CD4-positive, alpha-beta T cell treated with Interleukin-15 for 1 hour (primary cell): ENCODE results near the gene ZFHX3.
"Not testable (repeated sequence)": the region's sequence is repeated elsewhere in the genome, so short reads cannot be mapped to it uniquely, and the experiment has no call there.

Experiments used
- DNase-seq: peaks from one replicate; pipeline ENCODE4 v3.0.0-alpha.2; 2020

The ZFHX3 gene

DNA sequence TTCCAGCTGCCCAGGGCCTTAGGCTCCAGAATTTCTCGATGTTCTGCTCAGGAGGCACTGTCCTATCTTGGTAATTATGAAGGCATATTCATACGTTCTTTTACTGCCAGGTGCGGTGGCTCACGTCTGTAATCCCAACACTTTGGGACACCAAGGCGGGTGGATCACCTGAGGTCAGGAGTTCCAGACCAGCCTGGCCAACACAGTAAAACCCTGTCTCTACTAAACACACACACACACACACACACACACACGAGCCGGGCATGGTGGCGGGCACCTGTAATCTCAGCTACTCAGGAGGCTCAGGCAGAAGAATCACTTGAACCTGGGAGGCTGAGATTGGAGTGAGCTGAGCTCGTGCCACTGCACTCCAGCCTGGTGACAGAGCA is 52.1 kb downstream of the ZFHX3 start:
- not testable (repeated sequence) for DNase-seq

DNA sequence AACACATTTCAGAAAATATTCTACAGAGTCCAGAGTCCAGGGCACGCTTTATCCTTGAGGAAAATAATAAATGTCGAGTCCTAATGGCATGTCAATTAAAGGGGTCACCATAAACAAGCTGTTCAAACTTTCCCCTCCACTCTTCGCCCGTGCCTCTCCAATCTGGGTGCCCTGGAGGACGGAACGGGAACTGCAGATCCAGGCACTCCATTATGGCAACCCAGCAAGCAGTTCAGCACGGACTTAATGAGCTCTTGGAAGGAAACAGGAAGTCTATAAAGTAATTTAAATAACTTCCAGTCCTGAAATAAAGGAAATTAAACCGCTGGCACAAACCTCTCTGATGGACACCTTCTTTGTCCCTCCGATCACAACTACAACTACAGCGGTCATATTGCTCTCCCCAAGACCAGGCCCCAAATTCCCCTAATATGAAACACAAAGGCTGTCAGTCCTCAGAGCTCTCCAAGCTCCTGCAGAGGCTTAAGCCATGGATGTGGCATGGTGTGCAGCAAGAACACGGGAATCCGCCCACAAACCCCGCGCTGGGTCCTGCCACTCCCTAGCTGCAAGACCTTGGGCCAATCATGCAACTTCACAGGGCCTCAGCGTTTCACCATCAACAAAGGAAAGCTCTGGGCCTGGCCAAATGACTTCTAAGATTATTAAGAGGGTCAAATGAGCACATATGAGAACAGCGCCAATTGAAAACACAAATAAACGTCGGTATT is 52.6 kb downstream of the ZFHX3 start:
- DNase-seq, result no peak

DNA sequence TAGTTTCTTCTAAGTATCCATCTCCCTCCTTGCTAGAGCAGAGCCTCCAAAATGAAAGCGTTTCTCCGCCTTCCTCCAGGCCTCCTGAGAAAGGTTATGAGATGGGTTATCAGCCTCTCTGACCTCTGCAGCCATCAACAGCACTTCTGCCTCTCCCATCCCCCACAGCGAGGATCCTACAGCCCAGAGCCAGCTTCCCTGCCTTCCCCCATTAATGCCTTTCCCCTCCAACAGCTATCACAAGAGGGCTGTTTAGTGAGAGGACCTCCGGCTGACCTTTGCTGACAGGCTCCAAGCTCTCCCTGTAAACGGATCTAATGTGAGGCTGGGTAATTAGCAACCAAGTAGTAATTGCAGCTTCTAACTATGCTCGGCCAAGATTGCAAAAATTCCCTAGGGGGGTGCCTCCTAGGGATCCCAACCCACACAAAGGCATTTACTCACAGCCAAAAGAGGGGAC is 55.8 kb downstream of the ZFHX3 start:
- no peak for DNase-seq

DNA sequence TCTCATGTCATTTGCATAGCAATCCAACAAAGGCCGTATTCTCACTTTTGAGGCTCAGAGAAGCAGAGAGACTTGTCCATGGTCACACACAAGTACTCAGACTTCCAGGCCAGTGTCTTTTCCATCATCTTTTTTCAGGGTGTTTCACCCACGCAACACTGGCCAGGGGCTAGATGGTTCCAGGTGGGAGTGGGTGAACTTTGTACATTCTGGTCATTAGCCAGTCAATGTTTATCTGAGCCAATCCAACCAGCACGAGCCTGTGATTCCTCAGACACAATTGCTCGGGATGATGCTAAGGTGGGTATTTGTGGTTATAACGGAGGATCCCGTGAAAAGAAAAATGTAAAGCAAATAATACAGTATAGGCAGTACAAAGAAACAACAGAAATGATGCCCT is 56.3 kb downstream of the ZFHX3 start:
- DNase-seq, result no peak

DNA sequence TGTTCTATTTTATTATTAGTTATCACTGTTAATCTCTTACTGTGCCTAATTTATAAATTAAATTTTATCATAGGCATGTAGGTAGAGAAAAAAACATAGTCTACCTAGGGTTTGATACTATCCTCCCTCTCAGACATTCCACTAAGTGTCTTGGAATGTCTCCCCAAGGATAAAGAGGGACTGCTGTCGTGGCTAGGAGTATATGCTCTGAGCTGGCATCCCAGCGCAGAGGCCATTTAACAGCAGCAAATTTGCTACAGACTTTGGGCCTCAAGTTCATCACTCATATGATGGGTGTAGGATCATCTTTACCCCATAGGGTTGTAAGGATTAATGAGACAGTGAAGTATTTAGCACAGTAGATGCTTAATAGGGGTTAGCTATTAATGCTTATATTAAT is 56.7 kb downstream of the ZFHX3 start:
- DNase-seq, result no peak

DNA sequence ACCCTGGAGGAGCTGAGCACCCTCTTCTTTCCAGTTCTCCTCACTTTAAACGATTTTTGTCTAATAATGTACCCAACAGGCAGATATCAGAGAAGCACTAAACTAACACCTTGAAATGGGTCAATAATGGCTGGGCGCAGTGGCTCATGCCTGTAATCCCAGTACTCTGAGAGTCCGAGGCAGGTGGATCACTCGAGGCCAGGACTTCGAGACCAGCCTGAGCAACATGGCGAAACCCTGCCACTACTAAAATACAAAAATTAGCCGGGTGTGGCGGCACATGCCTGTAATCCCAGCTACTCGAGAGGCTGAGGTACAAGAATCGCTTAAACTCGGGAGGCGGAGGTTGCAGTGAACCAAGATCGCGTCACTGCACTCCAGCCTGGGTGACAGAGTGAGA is 57.4 kb downstream of the ZFHX3 start:
- DNase-seq, result no peak

DNA sequence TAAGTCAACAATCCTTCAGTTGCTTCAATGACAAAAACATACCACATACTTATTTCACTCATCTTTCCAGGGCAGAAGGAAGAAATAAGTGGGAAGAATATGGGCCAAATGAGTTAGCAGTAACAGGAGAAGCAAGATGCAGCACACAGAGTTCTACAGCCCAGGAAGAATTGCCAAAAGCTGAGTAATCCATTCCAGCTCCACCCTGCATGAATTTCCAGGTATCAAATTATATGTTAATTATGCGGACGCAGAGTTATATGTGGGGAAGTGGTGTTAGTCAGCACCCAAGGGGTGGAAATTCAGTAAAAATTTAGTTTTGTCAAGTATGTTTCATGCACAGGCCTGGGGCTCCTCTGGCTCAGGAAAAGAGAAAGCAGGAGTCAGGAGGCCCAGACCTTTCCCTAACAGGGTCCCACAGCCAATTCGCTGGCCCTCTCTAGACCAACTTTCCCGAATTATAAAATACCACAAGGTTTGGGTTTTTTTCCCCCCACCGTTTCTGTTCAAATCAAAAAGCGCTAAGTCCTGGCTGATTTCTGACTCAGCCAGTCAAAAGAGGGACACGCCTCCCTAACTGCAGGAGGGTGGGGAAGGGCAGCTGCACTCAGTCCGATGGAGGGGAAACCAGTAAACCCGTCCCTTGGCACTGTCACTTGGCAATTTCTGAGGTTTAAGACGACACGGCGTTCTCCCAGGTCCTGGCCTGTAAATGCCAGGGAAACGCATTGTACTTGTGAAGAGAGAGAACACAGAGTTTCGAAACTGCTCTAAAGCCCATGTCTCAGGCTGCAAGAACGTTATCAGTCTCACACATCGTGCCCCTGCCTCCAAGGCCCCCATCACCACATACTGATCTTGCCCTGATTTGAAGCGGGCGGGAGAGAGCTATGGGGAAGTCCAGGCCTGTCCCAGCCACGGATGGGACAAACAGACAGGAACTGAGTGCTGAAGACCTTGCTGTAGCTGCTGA is 58.1 kb downstream of the ZFHX3 start:
- no peak for DNase-seq

DNA sequence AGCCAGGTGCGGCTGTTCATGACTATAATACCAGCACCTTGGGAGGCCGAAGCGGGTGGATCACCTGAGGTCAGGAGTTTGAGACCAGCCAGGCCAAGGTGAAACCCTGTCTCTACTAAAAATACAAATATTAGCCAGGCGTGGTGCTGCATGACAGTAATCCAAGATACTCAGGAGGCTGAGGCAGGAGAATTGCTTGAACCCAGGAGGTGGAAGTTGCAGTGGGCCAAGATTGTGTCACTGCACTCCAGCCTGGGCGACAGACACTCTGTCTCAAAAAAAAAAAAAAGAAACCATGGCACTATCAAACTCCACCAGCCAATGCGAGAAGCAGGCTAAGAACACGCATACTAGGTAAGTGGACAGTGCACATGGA is 58.7 kb downstream of the ZFHX3 start:
- DNase-seq, result not testable (repeated sequence)

DNA sequence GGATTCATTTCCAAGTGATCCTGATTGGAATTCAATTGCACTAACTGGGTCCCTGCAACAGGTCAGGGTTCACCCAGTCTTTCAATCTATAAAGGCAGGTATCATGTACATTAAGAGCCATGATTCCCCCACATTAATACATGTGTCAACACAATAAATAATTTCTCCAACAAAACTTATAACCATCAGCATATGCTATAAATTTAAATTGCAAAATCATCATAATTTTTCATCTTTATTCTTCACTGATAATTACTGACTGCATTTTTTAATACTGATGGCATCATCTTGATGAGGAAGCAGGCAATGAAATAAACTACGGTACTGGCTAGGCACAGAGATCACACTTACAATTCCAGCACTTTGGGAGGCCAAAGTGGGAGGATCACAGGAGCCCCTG is 59.4 kb downstream of the ZFHX3 start:
- no peak for DNase-seq

DNA sequence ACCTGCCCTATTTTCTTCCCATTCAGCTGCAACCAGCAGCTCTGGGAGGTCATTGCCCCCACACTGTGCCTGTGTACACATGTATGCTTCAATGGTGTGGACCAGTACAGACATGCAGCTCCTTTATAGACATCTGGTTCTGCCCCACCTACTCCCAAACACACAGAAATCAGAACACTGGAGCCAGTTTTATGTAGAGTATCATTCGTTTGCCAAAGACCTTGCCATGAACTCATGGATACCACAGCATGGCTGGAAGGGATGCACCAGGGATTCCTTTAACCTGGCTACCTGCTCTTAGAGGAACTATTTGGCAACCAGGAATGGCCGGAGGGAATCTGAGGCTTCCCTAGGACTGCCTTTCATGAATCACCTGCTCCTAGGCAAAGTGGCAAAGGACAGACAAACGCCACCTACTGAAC is 60.4 kb downstream of the ZFHX3 start:
- DNase-seq, result no peak

DNA sequence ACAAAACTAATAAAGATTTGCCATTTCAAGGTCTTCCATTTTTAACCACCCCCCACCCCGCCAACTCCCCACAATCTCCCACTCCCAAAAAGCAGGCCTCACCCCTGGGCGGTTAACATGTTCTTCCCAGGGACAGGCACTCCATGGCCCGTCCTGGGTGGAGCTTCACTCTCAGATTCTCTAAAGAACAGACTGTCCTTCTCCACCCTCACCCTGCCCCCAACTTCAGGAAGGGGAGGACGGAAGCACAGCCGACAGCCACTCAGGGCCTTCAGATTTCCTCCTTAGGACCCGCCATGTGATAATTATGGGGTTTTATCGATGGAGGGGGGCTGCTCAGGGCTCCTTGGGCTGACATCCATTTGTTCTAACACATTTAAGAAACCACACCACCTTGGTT is 61.9 kb downstream of the ZFHX3 start:
- no peak for DNase-seq

DNA sequence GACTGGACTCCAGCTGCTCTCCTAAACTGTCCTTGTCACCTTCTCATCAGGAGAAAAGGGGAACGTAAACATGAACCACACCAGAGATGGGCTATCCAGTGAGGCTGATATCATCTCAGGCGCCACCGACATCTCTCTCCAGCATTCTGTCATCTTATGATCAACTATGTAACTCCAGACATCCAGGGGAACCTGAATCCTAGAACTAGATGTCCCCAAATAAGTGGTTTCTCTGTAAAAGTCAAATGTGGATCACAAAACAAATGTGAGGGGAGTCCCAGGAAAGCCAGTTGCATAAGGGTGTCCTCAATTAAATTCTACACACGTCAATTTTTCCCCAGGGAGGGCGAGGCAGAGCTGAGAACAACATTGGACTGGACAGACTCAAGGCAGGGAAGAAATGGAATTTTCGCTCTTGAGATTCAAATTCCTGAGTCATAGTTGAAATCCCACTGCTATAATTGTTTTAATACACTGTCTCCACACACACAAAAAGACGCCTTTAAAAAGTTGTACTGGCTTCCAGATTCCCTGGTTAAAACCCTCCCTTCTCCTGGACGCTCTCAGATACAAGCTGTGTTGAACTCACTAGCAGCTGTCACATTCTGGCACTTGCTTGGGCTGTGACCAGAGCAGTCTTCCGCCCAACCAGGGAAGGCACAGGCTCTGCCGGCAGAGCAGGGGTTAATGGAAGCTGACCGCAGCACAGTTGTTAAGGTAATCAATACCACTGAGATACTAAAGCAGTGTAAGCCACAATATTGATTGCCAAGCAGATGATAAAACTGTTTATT is 62.6 kb downstream of the ZFHX3 start:
- no peak for DNase-seq

DNA sequence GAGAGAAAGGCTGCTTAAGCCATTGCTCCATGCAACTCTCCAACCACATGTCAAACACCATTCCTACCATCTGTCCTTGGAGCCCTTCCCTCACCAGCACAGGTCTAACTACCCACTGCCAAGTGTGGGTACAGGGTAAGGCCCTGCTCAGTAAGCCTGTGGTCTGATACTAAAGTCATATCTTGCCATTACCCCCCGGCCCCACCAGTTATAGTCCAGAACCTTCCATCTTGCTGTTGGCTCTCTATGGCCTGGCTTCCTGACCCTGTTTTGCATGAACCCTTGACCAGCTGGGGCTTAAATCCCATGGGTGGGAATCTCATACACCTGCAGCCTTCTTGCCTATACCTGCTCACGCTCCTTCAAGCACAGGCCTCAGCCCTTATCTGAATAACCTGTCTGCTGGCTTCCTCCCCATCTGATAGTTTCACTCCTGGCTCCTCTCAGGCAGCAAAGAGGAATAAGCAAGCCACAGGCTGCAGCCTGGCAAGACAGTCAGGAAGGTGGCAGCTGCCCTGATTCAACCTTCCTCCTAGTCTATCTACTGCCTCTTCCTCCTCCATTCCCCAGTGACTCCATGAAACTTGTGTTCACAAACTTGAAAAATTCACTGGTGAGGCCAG is 64.1 kb downstream of the ZFHX3 start:
- no peak for DNase-seq

DNA sequence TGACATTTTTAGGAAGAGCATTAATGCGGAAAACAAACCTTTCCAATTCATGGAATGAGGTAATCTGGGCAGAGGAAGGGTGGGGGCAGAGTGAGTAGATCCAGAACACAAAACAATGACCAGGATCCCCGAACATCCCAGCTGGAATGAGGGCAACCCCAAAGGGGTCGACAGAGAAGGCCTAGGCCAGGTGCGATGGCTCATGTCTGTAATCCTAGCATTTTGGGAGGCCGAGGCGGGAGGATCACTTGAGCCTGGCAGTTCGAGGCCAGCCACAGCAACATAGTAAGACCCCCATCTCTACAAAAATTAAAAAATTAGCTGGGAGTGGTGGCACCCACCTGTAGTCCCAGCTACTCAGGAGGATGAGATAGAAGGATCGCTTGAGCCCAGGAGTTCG is 64.7 kb downstream of the ZFHX3 start:
- DNase-seq, result no peak

DNA sequence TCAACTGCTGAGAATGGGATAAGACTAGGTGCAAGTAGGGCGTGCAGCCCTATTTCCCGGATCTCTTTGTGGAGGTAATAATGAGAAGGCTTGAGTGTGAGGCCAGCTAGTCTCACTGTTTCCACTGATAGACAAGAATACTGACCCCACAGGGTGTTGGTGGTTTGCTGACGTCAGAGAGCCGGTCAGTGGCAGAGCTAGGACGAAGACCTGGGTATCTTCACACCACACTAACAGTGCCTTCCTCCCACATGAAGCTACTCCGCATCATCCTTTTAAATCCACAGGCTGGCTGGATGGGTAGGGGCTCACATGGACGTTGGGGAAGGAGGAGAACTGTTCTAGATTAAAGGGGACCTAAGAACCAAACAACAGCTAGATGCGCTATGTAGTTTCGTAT is 68.0 kb downstream of the ZFHX3 start:
- no peak for DNase-seq

DNA sequence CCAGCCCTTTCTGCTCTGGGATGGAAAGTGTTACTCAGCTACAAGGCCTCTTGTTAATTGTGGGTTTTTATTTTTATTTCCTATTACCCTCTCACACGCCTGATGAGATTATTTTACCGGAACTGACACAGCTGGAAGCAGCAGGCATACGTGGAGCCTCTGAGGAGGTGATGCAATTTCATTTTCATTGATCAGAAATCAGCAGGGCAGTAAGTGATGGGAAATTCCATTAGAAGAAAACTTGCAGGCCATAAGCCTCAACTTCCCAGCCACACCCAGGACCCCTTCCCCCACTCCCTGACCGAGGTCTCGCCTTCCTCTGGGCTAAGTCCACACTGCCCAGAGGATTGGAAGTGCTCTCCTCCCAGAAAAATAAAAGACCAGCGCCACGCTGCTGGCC is 69.7 kb downstream of the ZFHX3 start:
- no peak for DNase-seq

DNA sequence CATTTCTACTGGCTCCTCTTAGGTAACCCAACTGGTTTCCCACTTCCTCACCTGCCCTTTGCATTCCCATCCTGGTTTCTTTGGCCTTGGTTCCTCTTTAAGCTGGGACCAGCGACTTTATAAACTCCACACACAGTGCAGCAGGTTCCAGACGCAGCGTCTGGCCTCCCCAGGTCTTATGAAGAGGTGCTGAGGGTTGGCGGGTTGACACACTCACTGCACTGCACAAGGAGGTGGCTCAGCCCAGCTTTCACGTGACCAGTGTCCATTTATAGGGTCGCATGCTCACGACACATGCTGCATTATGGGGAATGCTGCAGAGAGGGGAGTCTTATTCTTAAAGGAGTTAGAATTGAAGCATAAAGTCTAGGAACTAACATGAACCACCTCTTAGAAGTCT is 70.8 kb downstream of the ZFHX3 start:
- DNase-seq, result no peak

DNA sequence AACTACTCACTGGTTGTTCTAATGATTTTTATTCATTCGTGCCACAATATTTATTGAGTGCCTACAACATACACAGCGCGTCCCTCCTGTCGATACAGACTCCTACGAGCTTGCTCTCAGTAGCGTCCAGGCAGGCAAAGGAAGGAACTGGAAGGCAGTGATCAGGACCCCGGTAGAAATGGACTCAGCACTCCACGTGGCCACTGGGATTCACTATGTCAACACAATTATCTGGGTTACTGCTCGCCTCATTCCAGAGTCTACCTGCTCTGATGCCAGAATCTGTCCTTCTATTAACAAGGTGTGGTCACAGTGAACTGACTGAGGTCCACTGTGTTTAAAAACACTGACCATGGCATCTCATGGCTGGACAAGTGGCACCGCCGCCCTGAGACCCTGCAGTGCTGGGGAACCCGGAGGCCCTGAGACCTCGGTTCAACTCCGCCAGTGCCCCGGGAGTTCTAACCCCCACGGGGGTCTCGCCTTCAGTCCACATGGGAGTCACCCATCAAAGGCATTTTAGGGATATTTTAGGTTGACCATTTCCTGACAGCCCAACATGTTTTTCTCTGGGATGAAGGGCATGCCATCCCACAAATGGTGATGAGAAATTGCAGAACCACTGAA is 71.4 kb downstream of the ZFHX3 start:
- no peak for DNase-seq

DNA sequence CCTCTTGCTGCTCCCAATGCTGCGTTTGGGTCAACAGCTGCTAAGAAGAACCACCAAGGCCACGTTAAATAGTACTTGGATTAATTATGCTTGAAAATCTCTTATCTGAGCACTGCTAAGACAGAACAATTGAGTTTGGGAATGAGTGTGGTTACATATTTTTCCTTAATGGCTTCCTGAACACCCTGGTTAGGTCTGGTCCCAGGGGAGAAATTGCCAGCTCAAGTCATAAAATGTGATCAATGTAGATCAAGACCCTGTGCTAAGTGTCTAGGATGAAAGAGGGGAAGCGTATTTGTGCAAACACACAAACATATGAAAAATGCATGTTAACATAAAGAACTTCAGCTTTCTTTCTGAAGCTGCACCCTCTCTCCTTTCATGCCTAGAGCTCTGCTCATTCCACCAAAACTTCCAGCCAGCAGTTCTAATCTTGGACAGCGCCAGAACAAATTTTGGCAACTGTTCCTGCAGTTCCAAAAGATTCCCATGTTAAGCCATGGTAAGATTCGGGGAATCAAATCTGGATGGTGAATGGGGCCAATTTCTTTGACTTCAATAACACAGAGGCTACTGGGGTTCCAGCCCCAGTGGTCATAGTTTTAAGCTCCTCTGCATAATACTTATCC is 72.0 kb downstream of the ZFHX3 start:
- DNase-seq, result no peak

DNA sequence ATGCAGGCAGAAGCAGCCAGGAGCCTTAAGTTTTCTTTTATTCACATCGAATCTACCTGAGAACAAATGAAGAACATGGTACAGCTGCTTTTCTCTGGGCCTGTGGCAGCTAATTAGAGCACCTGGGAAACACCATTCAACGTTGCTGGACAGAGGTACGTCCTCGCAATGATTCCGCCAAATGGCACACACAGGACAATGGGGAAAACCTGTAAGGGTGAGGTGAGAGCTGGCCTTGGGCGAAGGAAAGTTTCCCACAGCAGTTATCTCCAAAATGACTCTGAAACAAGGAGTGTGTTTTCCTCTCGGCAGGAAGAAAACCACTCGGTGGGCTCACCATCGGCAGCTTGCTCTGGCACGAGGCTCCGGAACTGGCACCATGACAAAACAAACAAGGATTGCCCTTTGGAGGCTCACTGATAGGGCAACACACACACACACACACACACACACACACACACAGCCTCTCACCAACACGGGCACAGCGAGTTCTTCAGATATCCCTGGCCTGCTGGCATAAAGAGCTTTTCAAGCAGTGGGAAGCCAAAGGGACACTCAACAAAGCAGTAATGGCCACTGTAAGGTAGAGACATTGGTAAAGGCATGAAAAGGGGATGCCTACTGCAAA is 73.7 kb downstream of the ZFHX3 start:
- DNase-seq, result no peak

DNA sequence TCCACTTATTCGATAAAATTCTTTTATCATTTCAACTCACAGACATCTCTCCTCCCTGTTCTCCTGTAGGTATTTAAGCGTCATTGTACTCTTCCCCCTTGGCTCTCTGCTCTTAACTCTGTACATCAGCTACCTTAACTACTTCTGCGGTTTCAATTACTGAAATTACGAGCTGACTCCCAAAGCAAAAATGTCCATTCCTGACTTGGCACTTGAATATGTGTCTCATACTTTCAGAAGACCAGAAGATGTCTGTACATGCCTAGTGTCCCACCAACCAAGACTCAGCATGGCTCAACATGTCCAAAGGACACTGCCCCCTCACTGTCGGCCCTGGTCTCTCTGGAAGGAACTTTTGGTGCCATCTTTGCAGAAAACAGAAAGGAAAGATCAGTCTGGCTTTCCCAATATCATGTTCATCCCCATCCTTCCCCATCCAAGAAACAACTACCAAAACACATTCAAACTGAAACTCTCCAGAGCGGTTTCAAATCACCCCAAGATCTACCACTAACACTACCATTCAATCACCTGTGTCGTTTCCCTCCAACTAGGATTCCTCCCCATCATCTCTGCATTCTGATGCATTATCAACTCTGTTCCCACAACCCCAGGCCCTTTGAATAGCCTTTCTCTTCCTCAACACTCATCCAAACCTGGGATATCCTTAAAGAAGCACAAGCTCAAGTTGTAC is 74.9 kb downstream of the ZFHX3 start:
- DNase-seq, result no peak
